NCI-H1105 treated with DMSO at 0.1 percent for 48 hours (cell line): ENCODE measurements around the gene USP17L30.
"Not testable (repeated sequence)": the region's sequence is repeated elsewhere in the genome, so short reads cannot be mapped to it uniquely, and the experiment has no call there.

ENCODE experiments used
- DNase-seq: peaks from one replicate; lab custom pipeline; 2025; lab: John Stamatoyannopoulos, UW

The USP17L30 gene

DNA sequence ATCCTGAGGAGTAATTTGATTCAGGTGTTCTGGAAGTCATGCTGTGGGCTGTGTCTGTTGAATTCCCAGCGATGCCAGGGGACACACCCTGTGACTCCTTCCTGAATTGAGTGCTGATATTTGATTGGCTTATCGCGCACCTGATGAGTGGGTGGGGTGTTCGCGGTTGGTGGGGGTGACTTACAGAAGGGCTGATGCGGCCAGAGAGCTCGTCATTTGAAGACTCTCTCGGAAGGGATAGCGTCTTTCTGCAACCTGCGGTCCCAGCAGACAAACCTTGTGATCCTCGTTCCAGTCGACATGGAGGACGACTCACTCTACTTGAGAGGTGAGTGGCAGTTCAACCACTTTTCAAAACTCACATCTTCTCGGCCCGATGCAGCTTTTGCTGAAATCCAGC, at the start of gene USP17L30:
TSS of gene USP17L30 (plus strand) at position 301 of the 400 bp plus-strand sequence. CDS start at position 301, 0 bp downstream.
- DNase-seq = not testable (repeated sequence)

DNA sequence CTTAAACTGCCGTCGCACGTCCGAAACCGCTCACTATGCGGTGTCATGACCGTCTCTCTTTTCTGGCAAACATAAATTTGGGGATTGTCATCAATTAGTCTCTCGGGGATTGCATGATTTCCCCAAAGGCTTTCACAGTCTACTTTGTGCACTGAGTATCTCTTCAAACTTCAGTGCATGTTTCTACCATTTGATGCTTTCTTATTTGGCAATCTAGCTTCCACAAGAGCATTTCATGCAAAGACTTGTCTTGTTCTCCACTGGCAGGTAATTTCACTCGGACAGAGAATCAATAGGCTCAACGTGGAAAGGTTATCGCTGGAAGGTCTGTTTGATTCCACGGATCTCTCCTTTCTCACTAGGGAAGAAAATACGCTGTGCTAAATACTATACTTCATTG, 38.7 kb upstream of the USP17L30 start:
- not testable (repeated sequence) for DNase-seq

DNA sequence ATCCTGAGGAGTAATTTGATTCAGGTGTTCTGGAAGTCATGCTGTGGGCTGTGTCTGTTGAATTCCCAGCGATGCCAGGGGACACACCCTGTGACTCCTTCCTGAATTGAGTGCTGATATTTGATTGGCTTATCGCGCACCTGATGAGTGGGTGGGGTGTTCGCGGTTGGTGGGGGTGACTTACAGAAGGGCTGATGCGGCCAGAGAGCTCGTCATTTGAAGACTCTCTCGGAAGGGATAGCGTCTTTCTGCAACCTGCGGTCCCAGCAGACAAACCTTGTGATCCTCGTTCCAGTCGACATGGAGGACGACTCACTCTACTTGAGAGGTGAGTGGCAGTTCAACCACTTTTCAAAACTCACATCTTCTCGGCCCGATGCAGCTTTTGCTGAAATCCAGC, 38.1 kb upstream of the USP17L30 start, which contains the start of gene USP17L24:
TSS of gene USP17L24 (plus strand) at position 301 of the 400 bp plus-strand sequence. CDS start at position 301, 0 bp downstream.
- not testable (repeated sequence) for DNase-seq

DNA sequence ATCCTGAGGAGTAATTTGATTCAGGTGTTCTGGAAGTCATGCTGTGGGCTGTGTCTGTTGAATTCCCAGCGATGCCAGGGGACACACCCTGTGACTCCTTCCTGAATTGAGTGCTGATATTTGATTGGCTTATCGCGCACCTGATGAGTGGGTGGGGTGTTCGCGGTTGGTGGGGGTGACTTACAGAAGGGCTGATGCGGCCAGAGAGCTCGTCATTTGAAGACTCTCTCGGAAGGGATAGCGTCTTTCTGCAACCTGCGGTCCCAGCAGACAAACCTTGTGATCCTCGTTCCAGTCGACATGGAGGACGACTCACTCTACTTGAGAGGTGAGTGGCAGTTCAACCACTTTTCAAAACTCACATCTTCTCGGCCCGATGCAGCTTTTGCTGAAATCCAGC, 33.3 kb upstream of the USP17L30 start, which contains the start of gene USP17L25:
TSS of gene USP17L25 (plus strand) at position 301 of the 400 bp plus-strand sequence. CDS start at position 301, 0 bp downstream.
- not testable (repeated sequence) for DNase-seq

- not testable (repeated sequence) for DNase-seq
Measured at GRCh38 chr4:9334358-9334757, 28.6 kb upstream of the USP17L30 start, which contains the start of gene USP17L26. USP17L26 (plus strand) TSS chr4:9334658; CDS start chr4:9334658, 0 bp downstream.

GRCh38 chr4:9339103-9339502, 23.8 kb upstream of the USP17L30 start, which contains the start of gene USP17L5:
USP17L5 (plus strand) TSS chr4:9339403; CDS start chr4:9339403, 0 bp downstream.
- not testable (repeated sequence) for DNase-seq

DNA sequence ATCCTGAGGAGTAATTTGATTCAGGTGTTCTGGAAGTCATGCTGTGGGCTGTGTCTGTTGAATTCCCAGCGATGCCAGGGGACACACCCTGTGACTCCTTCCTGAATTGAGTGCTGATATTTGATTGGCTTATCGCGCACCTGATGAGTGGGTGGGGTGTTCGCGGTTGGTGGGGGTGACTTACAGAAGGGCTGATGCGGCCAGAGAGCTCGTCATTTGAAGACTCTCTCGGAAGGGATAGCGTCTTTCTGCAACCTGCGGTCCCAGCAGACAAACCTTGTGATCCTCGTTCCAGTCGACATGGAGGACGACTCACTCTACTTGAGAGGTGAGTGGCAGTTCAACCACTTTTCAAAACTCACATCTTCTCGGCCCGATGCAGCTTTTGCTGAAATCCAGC, 19.1 kb upstream of the USP17L30 start, which contains the start of gene USP17L27:
TSS of gene USP17L27 (plus strand) at position 301 of the 400 bp plus-strand sequence. CDS start at position 301, 0 bp downstream.
- DNase-seq = not testable (repeated sequence)

GRCh38 chr4:9348593-9348992, 14.3 kb upstream of the USP17L30 start, which contains the start of gene USP17L28:
USP17L28 (plus strand) TSS chr4:9348893; CDS start chr4:9348893, 0 bp downstream.
- DNase-seq = not testable (repeated sequence)

DNA sequence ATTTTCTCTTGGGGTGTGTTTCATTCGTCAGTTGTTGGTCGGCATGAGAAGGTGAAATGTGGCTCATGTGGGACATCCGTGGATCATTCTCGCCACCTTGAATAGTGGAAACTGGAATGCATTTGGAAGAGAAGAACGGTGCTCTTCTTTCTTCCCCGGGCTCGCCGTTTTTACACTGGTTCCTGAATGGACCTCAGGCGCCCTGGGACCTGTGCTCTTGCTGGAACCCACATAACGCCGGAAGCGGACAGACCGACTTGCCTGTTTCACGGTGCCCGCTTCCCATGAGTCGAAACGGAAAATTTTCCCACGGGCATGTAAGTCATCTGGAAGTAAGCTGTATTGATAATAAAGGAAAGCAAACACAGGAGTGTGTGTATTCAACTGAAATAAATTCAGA, 12.1 kb upstream of the USP17L30 start:
- DNase-seq = not testable (repeated sequence)

DNA sequence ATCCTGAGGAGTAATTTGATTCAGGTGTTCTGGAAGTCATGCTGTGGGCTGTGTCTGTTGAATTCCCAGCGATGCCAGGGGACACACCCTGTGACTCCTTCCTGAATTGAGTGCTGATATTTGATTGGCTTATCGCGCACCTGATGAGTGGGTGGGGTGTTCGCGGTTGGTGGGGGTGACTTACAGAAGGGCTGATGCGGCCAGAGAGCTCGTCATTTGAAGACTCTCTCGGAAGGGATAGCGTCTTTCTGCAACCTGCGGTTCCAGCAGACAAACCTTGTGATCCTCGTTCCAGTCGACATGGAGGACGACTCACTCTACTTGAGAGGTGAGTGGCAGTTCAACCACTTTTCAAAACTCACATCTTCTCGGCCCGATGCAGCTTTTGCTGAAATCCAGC, 9.6 kb upstream of the USP17L30 start, which contains the start of gene USP17L29:
TSS of gene USP17L29 (plus strand) at position 301 of the 400 bp plus-strand sequence. CDS start at position 301, 0 bp downstream.
- DNase-seq = not testable (repeated sequence)

DNA sequence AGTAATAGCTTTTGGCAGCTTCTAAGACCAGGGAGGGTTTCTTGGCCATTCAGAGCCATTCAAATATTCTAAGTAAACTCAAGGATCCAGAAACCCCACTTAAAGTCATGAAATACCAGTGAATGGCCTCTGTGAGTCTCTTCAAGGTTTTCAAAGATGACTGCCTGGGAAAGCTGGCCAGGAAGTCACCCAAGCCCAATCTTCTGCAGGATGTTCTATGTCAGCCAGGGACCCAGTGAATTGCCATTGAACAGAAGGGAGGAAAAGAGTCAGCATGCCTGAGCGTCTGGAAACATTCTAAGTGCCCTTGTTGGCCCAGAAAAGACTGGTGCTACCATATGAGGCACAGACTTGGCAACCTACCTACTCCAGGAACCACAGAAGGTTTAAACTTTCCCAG, 17.0 kb downstream of the USP17L30 start:
- DNase-seq = not testable (repeated sequence)

DNA sequence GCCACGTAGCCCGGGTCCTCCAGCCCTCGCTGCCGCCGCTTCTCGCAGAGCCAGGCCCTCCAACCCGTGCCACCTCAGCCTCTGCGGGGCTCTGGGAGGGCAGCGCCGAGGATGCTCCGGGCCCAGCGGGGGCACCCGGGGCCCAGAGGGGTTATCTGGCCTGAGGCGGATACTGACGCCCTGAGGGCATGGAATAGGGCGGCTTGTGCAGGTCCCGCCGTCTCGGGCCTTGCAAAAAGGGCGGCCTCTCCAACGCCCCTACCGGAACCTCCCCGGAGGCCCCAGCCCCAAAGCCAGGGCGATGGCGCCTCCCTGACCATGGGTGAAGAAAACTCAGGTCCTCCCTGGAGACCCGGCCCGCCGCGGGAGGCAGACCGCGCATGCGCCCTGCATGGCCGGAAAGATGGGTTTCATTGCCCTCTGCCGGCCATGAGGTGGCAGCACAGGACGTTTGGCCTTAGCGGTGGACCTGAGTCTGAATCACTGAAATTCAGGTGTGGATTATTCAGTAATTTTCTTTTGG, 18.1 kb downstream of the USP17L30 start:
- not testable (repeated sequence) for DNase-seq

DNA sequence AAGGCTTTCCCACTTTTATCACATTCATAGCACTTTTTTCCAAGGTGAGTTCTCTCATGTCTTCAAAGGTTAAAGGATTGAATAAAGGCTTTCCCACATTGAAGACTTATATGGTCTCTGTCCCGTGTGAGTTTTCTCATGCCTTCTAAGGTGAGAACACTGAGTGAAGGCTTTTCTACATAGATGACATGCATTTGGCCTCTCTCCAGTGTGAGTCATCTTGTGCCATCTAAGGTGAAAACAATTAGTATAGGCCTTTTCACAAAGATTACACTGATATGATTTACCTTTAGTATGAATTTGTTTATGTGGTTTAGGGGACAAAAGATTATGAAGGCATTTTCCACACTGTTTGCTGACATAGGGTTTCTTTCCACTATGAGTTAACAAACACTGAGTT, 21.2 kb downstream of the USP17L30 start:
- no peak for DNase-seq

DNA sequence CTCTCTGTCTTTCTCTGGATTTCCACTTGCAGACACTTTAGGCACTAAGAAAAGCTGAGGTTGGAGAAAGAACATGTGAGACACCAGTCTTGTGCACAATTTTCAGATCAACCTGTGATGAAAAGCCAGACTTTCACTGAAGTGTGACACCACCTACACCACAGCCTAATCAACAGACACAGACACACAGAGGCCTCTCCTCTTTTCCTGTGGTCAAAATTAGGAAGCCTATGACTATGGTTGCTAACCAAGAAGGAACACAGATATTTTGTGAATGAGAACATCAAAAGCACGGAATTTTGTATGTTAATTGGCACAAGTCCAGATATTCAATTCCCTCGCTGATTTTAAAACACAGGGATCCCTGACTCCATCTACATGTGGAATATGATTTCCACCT, 26.1 kb downstream of the USP17L30 start:
- not testable (repeated sequence) for DNase-seq

DNA sequence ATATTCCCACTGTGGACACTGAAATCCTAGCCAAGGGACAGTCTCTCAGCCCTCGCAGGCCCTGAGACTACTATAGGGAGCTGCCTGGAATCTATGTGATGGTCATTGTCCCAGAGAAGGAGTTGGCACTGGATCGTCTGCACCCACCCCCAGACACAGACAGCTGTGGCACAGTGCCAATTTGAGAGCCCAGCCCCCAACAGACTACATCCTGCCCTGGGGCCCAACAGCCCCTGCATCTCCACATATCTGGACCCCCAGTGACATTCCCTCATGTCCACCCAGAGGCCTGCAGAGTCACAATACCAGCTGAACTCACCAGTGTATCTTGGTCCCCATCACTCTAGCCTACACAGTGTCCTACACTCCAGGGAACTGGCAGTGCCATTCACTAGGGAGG, 42.8 kb downstream of the USP17L30 start:
- not testable (repeated sequence) for DNase-seq

DNA sequence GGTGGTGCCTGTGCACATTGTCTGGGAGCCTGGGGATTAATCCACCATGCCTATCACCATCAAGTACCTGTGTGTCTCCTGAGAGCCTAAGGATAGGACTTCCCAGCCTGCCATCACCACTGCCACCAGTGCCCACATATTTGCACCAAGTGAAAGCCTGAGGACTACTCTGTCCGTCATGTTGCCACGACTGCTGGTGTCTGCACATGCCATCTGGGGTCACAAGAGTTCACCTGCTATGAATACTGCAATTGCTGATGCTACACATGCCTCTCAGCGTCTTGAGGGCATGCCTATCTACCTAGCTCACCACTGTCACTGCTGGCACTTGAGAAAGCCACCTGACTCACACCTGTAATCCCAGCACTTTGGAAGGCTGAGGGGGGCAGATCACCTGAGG, 43.6 kb downstream of the USP17L30 start:
- DNase-seq = not testable (repeated sequence)

GRCh38 chr4:9409793-9410192, 46.9 kb downstream of the USP17L30 start:
- no peak for DNase-seq
